GM19238 (cell line): ENCODE measurements around the gene ABCC3.
A peak's percentile ranks its signal among the peaks of the same experiment; 100 is the strongest.
"Not testable (repeated sequence)": the region's sequence is repeated elsewhere in the genome, so short reads cannot be mapped to it uniquely, and the experiment has no call there.

Experiments
- DNase-seq: peaks from one replicate; pipeline ENCODE4 v3.0.0; 2011; ENCODE audit warnings: low spot score; ENCODE audit not compliant: insufficient read length

Gene ABCC3

GRCh38 chr17:50699410-50699809, 64.7 kb downstream of the ABCC3 start:
- DNase-seq: no peak

DNA sequence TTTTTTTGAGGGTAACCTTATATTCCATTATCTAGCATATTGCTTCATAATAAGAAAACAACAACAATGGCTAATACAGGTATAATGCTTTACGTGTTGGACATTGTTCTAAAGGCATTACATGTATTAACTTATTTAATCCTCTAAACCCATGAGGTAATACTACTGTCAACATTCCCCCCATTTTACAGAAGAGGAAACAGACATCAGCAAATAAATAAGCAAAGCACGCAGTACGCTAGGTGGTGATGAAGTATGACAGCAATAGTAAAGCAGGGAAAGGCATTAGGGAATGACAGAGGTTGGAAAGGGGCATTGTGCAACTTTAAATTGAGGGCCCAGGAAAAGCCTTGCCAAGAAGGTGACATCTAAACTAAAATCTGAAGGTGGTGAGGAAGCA, 68.5 kb downstream of the ABCC3 start:
- no peak for DNase-seq

DNA sequence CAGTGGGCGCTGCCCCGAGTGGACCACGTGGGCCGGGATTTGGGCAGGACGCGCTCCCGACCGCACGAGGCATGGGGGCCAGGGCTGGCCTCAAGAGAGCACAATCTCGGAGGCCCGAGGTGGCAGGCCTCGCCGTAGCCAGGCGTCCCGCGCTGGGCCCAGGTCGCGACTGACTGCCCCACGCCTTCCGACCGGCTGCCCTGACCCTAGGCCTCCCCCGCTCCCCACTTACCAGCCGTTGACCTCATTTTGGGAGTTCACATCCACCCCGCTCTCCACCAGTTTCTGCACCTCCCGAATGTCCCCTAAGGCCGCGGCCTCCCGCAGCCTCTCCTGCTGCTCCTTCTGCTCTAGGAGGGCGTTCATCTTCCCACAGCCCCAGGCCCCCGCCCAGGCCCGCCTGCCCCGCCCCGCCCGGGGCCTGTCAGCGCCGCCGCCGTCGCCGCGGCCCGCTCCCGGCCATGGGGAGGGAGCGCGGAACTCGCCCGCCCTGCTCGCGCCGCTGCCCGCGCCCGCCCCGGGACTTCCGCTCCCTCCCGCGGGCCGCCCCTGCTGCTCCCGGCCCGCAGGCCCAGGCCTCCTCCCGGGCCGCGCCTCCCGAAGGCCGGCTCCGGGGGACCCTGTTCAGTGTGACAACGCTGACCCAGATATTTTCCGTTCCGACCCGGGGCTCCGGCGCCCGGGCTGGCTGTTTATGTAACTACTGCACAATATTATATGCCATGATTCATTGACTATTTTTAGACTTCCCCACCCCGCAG, 72.8 kb downstream of the ABCC3 start, which contains the start of gene ANKRD40:
ANKRD40 (minus strand) TSS at position 626 of the 761 bp plus-strand sequence; CDS start at position 366, 260 bp downstream.
- peak; percentile 69 for DNase-seq

DNA sequence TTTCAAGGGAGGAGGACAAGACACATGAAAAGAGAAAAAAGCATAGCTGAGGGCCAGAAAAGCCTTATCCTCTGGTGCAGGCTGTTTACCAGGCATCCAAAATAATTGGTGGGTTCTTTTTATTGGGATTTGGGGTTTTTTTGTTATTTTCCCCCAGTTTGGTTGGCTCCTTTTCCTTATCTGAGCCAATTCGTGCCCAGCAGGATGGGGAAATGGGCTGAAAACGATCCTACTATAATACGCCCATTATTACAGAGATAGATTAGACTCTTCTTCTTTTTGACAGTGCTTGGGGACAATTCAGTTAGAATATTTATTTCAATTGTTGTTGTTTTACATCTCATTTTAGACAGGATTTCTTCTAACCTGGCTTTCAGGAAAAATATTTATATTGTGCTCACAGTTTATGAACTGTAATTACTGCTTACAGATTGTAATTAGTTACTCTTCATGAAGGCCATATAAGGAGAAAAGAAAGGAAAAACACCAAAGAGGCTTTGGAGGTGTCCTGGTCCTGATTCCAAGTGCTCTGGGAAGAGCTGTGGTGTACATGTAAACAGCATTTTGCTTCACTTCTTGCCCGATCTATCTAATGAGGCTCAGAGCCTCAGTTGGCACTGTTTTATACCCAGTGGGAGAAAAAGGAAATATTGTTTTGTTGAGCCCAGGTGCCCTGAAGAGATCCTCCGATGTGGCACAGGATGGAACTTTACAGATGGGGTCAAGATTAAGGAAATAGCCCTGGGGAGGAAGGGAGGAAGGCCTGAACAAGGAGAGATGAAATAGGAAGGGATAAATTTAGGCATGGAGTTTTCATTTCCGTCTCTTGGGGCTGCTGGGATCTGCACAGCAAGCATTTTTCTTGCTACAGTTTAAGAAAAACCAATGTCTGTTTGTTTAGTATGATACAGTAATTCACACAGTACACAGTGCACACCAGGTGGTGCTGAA, 73.6 kb downstream of the ABCC3 start:
- DNase-seq: no peak

- DNase-seq: not testable (repeated sequence)
Observed at GRCh38 chr17:50709053-50709452, 74.4 kb downstream of the ABCC3 start.

GRCh38 chr17:50710025-50710424, 75.3 kb downstream of the ABCC3 start:
- DNase-seq: no peak

DNA sequence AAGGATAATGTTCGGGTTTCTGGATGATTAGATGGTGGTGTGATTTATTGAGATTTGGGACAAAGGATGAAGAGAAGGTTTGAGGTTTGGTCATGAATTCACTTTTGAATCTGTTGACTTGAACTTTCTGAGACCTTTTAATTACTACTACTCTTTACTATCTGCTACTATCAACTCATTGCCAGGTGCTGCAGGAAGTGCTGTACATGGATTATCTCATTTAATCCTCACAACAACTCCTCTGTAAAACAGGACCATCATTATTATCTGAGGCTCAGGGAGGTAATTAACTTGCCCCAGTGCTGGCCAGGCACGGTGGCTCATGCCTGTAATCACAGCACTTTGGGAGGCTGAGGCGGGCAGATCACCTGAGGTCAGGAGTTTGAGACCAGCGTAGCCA, 76.0 kb downstream of the ABCC3 start:
- DNase-seq: no peak

DNA sequence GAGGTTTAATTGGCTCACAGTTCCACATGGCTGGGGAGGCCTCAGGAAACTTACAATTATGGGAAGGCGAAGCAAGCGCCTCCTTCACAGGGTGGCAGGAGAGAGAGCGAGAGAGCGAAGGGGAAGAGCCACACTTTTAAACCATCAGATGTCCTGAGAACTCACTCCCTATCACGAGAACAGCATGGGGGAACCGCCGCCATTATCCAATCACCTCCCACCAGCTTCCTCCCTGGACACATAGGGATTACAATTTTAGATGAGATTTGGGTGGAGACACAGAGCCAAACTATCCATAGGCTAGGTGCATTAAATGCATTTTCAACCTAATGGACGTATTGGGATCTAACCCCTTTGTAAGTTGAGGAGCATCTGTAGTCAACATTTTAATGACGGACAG, 78.0 kb downstream of the ABCC3 start:
- DNase-seq: no peak

DNA sequence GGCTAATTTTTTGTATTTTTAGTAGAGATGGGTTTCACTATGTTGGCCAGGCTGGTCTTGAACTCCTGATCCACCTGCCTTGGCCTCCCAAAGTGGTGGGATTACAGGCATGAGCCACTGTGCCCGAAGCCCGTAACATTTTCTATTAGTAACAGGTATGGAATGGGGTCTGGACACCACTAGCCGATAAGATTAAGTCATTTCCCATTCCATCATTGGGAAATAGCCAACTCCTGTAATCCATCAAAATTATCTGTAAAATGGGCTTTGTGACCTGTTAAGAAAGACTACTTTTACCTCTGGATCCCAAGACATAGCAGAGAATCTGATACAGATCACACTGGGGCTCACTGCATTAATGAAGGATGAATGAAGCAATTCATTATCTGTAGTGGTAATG, 80.8 kb downstream of the ABCC3 start:
- no peak for DNase-seq

- peak; percentile 93 for DNase-seq
Observed at GRCh38 chr17:50719144-50719923, 84.7 kb downstream of the ABCC3 start, which contains the start of gene LUC7L3. Gene LUC7L3 (plus strand): TSS chr17:50719603. CDS start chr17:50719733, 130 bp downstream.

DNA sequence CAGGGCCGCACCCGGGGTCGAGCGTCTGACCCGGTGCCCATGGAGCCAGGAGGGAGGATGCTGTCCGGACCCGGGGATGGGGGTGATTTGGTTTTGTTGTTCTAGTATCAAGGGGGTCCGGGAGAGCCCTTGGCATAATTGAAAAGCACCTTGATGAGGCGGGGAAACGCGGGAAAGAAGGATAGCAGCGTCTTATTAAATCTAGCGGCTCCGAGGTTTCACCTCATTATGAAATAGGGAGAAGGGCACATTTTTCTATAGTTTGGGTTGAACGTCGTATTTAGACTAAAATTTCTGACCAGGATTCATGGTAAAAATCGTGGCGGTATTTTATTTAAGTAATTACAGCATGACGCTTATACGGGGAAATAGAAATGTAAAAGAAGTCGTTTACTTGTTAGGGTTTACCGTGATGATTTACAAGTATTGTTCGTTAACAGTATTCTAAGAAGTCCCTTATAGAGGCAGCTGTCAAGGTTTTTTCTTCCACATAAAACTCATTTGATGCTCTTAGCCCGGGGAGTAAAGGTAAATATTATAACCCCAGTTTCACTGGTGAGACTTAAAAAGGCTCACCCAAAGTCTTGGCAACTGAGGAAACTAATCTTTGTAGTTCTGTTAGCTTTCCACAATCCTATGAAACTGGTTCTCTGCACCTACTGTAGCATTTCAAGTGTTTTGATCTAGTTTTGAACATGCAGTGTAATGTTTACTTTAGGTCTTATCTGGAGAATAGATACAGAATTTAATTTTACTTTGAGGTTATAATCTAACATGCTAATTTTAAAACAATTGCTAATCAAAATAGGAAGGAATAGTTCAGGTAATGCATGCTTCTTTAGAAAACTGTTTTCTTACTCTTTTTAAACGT, 85.5 kb downstream of the ABCC3 start:
- DNase-seq: no peak

DNA sequence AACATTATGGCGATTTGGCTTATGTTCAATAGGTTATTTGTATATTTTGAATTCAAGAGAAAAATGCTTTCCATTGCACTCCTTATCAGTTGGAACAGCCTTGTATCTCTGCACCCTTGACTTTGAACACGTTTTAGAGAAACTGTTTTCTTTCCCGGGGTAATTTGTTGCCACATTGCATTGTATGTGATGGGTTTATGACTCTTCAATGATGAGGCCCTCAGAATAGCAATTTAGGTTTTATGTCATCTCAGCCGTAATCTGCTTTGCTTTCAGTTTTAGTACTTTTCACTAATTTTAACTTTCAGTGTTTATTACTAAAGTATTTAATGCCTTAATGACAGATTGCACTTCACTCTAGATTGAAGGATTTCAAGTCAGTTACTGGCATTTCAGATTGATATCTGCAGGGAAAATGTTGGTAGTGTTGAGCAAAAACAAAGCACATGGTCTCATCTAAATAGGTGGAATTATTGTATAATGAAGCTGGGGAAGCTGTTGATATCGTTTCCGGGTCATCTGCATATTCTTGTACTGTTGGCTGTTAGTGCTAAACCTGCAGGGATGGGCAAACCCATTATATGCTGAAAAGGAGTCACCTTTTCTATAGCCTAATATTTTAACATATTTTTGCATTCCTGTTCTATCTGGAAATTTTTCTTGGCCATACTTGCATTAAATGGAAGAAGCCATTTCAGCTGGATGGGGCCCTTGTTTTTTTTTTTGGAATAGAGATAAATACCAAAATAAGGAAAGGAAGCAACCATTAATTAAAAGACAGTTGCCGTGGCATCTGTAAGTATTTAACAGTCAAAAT, 86.7 kb downstream of the ABCC3 start:
- DNase-seq: no peak

- no peak for DNase-seq
Observed at GRCh38 chr17:50722746-50723145, 88.1 kb downstream of the ABCC3 start.

DNA sequence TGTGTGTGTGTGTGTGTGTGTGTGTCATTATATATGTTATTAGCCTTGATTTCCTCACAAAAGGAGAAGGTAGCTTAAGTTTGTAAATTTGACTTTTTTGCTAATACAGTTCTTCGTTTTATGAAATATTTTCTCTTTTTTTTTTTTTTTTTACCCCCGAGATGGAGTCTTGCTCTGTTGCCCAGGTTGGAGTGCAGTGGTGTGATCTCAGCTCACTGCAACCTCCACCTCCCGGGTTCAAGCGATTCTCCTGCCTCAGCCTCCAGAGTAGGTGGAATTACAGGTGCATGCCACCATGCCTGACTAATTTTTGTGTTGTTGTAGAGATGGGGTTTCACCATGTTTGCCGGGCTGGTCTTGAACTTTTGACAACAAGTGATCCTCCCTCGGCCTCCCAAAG, 89.9 kb downstream of the ABCC3 start:
- DNase-seq: not testable (repeated sequence)

DNA sequence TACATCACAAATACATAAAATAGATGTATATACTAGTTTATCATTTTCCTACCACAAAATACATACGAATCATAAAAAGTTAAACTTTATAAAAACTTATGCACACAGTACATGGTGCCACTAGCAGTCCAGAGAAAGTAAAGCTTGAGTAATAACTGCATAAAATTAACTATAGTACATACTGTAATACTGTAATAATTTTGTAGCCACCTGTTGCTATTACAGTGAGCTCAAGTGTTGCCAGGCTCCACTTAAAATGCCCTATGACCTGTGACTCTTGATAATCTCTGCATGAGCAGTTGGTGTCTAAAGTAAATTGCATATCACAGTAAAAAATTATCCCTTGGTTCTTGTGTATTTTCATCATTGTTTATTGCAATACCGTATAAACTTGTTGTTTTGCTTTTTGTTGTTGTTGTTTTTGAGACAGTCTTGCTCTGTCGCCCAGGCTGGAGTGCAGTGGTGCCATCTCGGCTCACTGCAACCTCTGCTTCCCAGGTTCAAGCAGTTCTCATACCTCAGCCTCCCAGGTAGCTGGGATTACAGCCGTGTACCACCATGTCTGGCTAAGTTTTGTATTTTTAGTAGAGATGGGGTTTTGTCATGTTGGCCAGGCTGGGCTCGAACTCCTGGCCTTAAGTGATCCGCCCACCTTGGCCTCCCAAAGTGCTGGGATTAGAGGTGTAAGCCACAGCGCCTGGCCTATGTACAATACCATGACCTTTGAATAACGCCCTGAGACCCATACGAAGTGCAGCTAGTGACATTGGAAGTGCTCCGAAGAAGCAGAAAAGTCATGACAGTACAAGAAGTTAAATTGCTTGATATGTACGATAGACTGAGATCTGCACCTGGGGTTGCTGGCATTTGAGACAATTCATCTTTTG, 91.3 kb downstream of the ABCC3 start:
- no peak for DNase-seq

DNA sequence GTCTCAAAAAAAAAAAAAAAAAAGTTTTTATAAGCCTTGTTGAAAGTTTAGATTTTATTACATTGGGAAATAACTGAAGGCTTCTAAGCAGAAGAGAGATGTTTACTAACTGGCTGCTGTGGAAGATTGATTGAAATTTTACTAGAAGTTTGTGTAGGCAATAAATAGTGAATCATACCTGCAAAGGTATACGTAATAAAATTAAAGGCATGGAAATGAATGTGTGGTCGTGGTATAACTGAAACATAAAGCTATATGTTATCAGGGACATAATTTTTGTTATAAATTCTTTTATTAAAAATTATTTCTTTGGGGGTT, 93.4 kb downstream of the ABCC3 start:
- no peak for DNase-seq

GRCh38 chr17:50728881-50729765, 94.4 kb downstream of the ABCC3 start:
- DNase-seq: no peak
